Activated naive CD8-positive, alpha-beta T cell treated with anti-CD3 and anti-CD28 coated beads for 36 hours (primary cell): Measurements from ENCODE around the gene ZNF813. TPM values are rescaled to one million over a fixed set of nuclear protein-coding genes. Genes with fewer than 3 reads are reported as not detected.

Source experiments
- DNase-seq: peaks from one replicate; pipeline ENCODE4 v3.0.0; 2021
- H3K27ac Mint-ChIP-seq: one replicate; pipeline ENCODE4 v1.8.0; 2022; ENCODE audit warnings: mild to moderate bottlenecking, moderate library complexity, mixed read lengths
- H3K27me3 Mint-ChIP-seq: one replicate; pipeline ENCODE4 v1.8.0; 2022; ENCODE audit warnings: mild to moderate bottlenecking, mixed read lengths
- H3K36me3 Mint-ChIP-seq: one replicate; pipeline ENCODE4 v1.8.0; 2021; ENCODE audit warnings: mild to moderate bottlenecking, mixed read lengths
- H3K4me1 Mint-ChIP-seq: one replicate; pipeline ENCODE4 v1.8.0; 2021; ENCODE audit warnings: mixed read lengths
- H3K4me3 Mint-ChIP-seq: one replicate; pipeline ENCODE4 v1.8.0; 2022; ENCODE audit warnings: mild to moderate bottlenecking, moderate library complexity, mixed read lengths
- H3K9me3 Mint-ChIP-seq: one replicate; pipeline ENCODE4 v1.8.0; 2022; ENCODE audit warnings: mixed read lengths
- total RNA-seq, 2 experiments: library from RNA; stranded (reverse); gene quantifications; one replicate each; pipeline ENCODE4 v1.2.3, GENCODE V29; 2021

Gene ZNF813
- total RNA-seq, 2 experiments from 2014 or later, result 8.3 to 8.6 TPM

GRCh38 chr19:53521373-53522202 lies 54.1 kb downstream of the ZNF813 start:
- H3K36me3 Mint-ChIP-seq, result peaks cover 57% of the 10 kb centered on the region
- DNase-seq, result peak; percentile 14
- peaks cover 27% of the 10 kb centered on the region for H3K9me3 Mint-ChIP-seq
- no peaks in the 10 kb centered on the region for H3K27me3 Mint-ChIP-seq
- H3K4me3 Mint-ChIP-seq, result peak overlapping the region; percentile 98
- H3K27ac Mint-ChIP-seq, result peak overlapping the region; percentile 94
- peaks cover 10% of the 10 kb centered on the region for H3K4me1 Mint-ChIP-seq

GRCh38 chr19:53525922-53526321 lies 58.4 kb downstream of the ZNF813 start:
- Mint-ChIP-seq H3K4me1 (peaks cover 9% of the 10 kb centered on the region), H3K4me3 (no peak overlapping the region), H3K36me3 (peaks cover 80% of the 10 kb centered on the region), H3K27me3 (no peaks in the 10 kb centered on the region), H3K9me3 (peaks cover 20% of the 10 kb centered on the region), H3K27ac (no peak overlapping the region)
- DNase-seq, result no peak

GRCh38 chr19:53530622-53531021 lies 63.1 kb downstream of the ZNF813 start:
- Mint-ChIP-seq H3K9me3 (peaks cover 12% of the 10 kb centered on the region), H3K27me3 (no peaks in the 10 kb centered on the region), H3K27ac (no peak overlapping the region), H3K4me1 (no peaks in the 10 kb centered on the region), H3K36me3 (peaks cover 71% of the 10 kb centered on the region), H3K4me3 (no peak overlapping the region)
- DNase-seq, result no peak

- Mint-ChIP-seq H3K27me3 (no peaks in the 10 kb centered on the region), H3K27ac (no peak overlapping the region), H3K4me1 (peaks cover 3% of the 10 kb centered on the region), H3K4me3 (no peak overlapping the region), H3K9me3 (peaks cover 10% of the 10 kb centered on the region), H3K36me3 (peaks cover 72% of the 10 kb centered on the region)
- DNase-seq, result no peak
Measured at GRCh38 chr19:53531457-53531856, 63.9 kb downstream of the ZNF813 start.

- H3K4me3 Mint-ChIP-seq, result no peak overlapping the region
- no peak for DNase-seq
- peaks cover 72% of the 10 kb centered on the region for H3K36me3 Mint-ChIP-seq
- H3K27me3 Mint-ChIP-seq, result no peaks in the 10 kb centered on the region
- H3K4me1 Mint-ChIP-seq, result peaks cover 9% of the 10 kb centered on the region
- peaks cover 10% of the 10 kb centered on the region for H3K9me3 Mint-ChIP-seq
- H3K27ac Mint-ChIP-seq, result no peak overlapping the region
Measured at GRCh38 chr19:53532362-53532761, 64.8 kb downstream of the ZNF813 start.

GRCh38 chr19:53536225-53536548 lies 68.7 kb downstream of the ZNF813 start:
- H3K27ac Mint-ChIP-seq, result peak overlapping the region; percentile 67
- DNase-seq, result no peak
- H3K4me3 Mint-ChIP-seq, result peak overlapping the region; percentile 29
- peaks cover 10% of the 10 kb centered on the region for H3K9me3 Mint-ChIP-seq
- no peaks in the 10 kb centered on the region for H3K27me3 Mint-ChIP-seq
- H3K36me3 Mint-ChIP-seq, result peaks cover 75% of the 10 kb centered on the region
- peaks cover 18% of the 10 kb centered on the region for H3K4me1 Mint-ChIP-seq

GRCh38 chr19:53537121-53537520 lies 69.6 kb downstream of the ZNF813 start:
- Mint-ChIP-seq H3K4me3 (peak overlapping the region; percentile 93), H3K4me1 (peaks cover 22% of the 10 kb centered on the region), H3K27me3 (no peaks in the 10 kb centered on the region), H3K9me3 (peaks cover 10% of the 10 kb centered on the region), H3K27ac (peak overlapping the region; percentile 98), H3K36me3 (peaks cover 81% of the 10 kb centered on the region)
- no peak for DNase-seq

GRCh38 chr19:53537521-53538377 lies 70.2 kb downstream of the ZNF813 start, which contains the start of gene ZNF331:
Gene ZNF331, plus strand, starts transcription at chr19:53538145. Its CDS starts 31,232 bp downstream, at chr19:53569377.
- peak within 1 kb of the TSS; percentile 98 for H3K27ac Mint-ChIP-seq
- H3K4me1 Mint-ChIP-seq, result peaks cover 23% of the 10 kb centered on the region
- peaks cover 11% of the 10 kb centered on the region for H3K9me3 Mint-ChIP-seq
- H3K36me3 Mint-ChIP-seq, result peaks cover 81% of the 10 kb centered on the region
- peak within 1 kb of the TSS; percentile 93 for H3K4me3 Mint-ChIP-seq
- H3K27me3 Mint-ChIP-seq, result no peaks in the 10 kb centered on the region
- DNase-seq, result peak; percentile 90

- Mint-ChIP-seq H3K36me3 (peaks cover 77% of the 10 kb centered on the region), H3K4me1 (peaks cover 23% of the 10 kb centered on the region), H3K4me3 (peak overlapping the region; percentile 93), H3K27ac (peak overlapping the region; percentile 98), H3K9me3 (peaks cover 7% of the 10 kb centered on the region), H3K27me3 (no peaks in the 10 kb centered on the region)
- no peak for DNase-seq
Measured at GRCh38 chr19:53538378-53539109, 71.0 kb downstream of the ZNF813 start.

GRCh38 chr19:53540091-53540490 lies 72.6 kb downstream of the ZNF813 start:
- peaks cover 82% of the 10 kb centered on the region for H3K36me3 Mint-ChIP-seq
- DNase-seq, result no peak
- H3K9me3 Mint-ChIP-seq, result peaks cover 7% of the 10 kb centered on the region
- H3K4me3 Mint-ChIP-seq, result no peak overlapping the region
- no peaks in the 10 kb centered on the region for H3K27me3 Mint-ChIP-seq
- H3K4me1 Mint-ChIP-seq, result peaks cover 26% of the 10 kb centered on the region
- no peak overlapping the region for H3K27ac Mint-ChIP-seq

- peak overlapping the region; percentile 17 for H3K27ac Mint-ChIP-seq
- no peak overlapping the region for H3K4me3 Mint-ChIP-seq
- H3K36me3 Mint-ChIP-seq, result peaks cover 79% of the 10 kb centered on the region
- DNase-seq, result no peak
- H3K27me3 Mint-ChIP-seq, result no peaks in the 10 kb centered on the region
- H3K4me1 Mint-ChIP-seq, result peaks cover 19% of the 10 kb centered on the region
- peaks cover 7% of the 10 kb centered on the region for H3K9me3 Mint-ChIP-seq
Measured at GRCh38 chr19:53541971-53542370, 74.4 kb downstream of the ZNF813 start.

- Mint-ChIP-seq H3K27me3 (no peaks in the 10 kb centered on the region), H3K36me3 (peaks cover 76% of the 10 kb centered on the region), H3K4me1 (peaks cover 17% of the 10 kb centered on the region), H3K4me3 (no peak overlapping the region), H3K27ac (no peak overlapping the region), H3K9me3 (peaks cover 9% of the 10 kb centered on the region)
- no peak for DNase-seq
Measured at GRCh38 chr19:53545271-53546065, 77.9 kb downstream of the ZNF813 start.
